ENCODE data around the gene KLK14. TPM values are rescaled to one million over a fixed set of nuclear protein-coding genes. Genes with fewer than 3 reads are reported as not detected.

The KLK14 gene
- total and polyA plus RNA-seq, 2 experiments from 2014 or later = 0.42 TPM; not detected in 1

GRCh38 chr19:51078731-51079130, 4.0 kb downstream of the KLK14 start (continued):
- TF ChIP-seq STAT1 (IDR thresholded peaks at IDR 0.05; ENCODE audit: unreplicated experiment) (no peak), NANOG (IDR thresholded peaks at IDR 0.05; ENCODE audit: borderline replicate concordance) (no peak), EZH2 (IDR thresholded peaks at IDR 0.05; ENCODE audit: low read depth, unreplicated experiment) (no peak)

- Mint-ChIP-seq H3K27me3 (ENCODE audit: insufficient read depth, low read depth, poor library complexity) (peaks cover 15% of the 10 kb centered on the region), H3K9me3 (peaks cover 13% of the 10 kb centered on the region; the same call in 2 of the 3 replicates), H3K4me1 (peaks cover 15% of the 10 kb centered on the region), H3K4me3 (no peak overlapping the region), H3K27ac (no peak overlapping the region), H3K36me3 (ENCODE audit: low read depth) (no peaks in the 10 kb centered on the region)
- H2AFZ ChIP-seq = no peak overlapping the region
- peaks cover 6% of the 10 kb centered on the region; the same call in 1 of the 2 replicates for H3K4me1 ChIP-seq (ENCODE audit: insufficient read depth)
- no peak overlapping the region for H3K27ac ChIP-seq (ENCODE audit: low read depth)
- no peaks in the 10 kb centered on the region for H3K9me2 ChIP-seq (ENCODE audit: insufficient read depth)
- H3K27me3 ChIP-seq (ENCODE audit: insufficient read depth) = no peaks in the 10 kb centered on the region
- no peak overlapping the region for H3K4me3 ChIP-seq
- TF ChIP-seq ETS1 (IDR thresholded peaks at IDR 0.05) (no peak), CTCF (conservative IDR thresholded peaks at IDR 0.05; ENCODE audit: low read depth in 2 of 2) (no peak), ZNF462 (CRISPR knock-in tag; IDR thresholded peaks at IDR 0.05) (no peak), POLR2AphosphoS5 (IDR thresholded peaks at IDR 0.05; ENCODE audit: low read depth) (no peak), NANOG (IDR thresholded peaks at IDR 0.05; ENCODE audit: borderline replicate concordance) (no peak), EZH2phosphoT487 (IDR thresholded peaks at IDR 0.05; ENCODE audit: unreplicated experiment) (no peak), ZNF114 (CRISPR knock-in tag; IDR thresholded peaks at IDR 0.05) (no peak), CREB1 (CRISPR knock-in tag; IDR thresholded peaks at IDR 0.05; ENCODE audit: low read depth) (no peak), EZH2 (IDR thresholded peaks at IDR 0.05; ENCODE audit: low read depth, unreplicated experiment) (no peak), STAT1 (IDR thresholded peaks at IDR 0.05; ENCODE audit: unreplicated experiment) (no peak), JUNB (IDR thresholded peaks at IDR 0.05; ENCODE audit: unreplicated experiment) (no peak), REST (IDR thresholded peaks at IDR 0.05; ENCODE audit: unreplicated experiment) (no peak), ZNF331 (CRISPR knock-in tag; IDR thresholded peaks at IDR 0.05; ENCODE audit: low read depth) (no peak)
- DNase-seq (ENCODE audit: low spot score) = no peak
- no peaks in the 10 kb centered on the region for H4K20me1 ChIP-seq (replicated peaks; ENCODE audit: insufficient read depth)
- no peaks in the 10 kb centered on the region for H3K36me3 ChIP-seq (ENCODE audit: insufficient read depth)
- no peaks in the 10 kb centered on the region for H3F3A ChIP-seq (replicated peaks; ENCODE audit: low read depth)
- no peak overlapping the region for H3K4me2 ChIP-seq
- H3K79me2 ChIP-seq (replicated peaks; ENCODE audit: insufficient read depth) = no peaks in the 10 kb centered on the region
- no peak; the same call in 2 of the 3 replicates for ATAC-seq
Measured at GRCh38 chr19:51078104-51078503, 4.6 kb downstream of the KLK14 start.
